Measurements from ENCODE around the gene FBXO8. TPM values are rescaled to one million over a fixed set of nuclear protein-coding genes. Genes with fewer than 3 reads are reported as not detected.

Gene FBXO8
- total RNA-seq, 1 donor from 2014 or later, result 32.1 TPM

GRCh38 chr4:174199735-174200134 is 83.7 kb downstream of the FBXO8 start:
- no peak for DNase-seq (ENCODE audit: low read depth)
- TF ChIP-seq CTCF (IDR thresholded peaks at IDR 0.05; ENCODE audit: insufficient read depth, low read length, severe bottlenecking), result no peak
- no peaks in the 10 kb centered on the region for H3K36me3 ChIP-seq (ENCODE audit: control insufficient read depth, insufficient read depth, low read length)
- no peak for FAIRE-seq
- no peak overlapping the region for H3K4me3 ChIP-seq (ENCODE audit: low read depth, low read length)
- no peaks in the 10 kb centered on the region for H3K27me3 ChIP-seq (ENCODE audit: control insufficient read depth, insufficient read depth, low read length)

DNA sequence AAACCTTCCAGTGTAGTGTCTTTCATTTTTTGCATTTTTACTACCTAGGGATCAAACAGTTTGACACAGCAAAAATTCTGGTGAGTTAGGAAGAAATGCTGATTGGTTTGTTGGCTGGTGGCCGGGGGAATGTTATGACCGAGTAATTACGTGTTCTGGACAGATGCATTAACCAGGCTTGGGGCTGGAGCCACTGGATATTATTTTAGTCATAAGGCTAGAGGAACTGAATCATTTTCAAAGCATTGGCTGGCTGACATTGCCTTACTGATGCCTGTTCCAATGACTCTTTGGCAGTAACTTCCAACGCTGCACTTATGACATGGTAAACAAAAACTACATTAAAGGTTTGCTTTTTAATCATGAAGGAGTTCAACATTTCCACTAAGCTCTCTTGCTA is 84.6 kb downstream of the FBXO8 start:
- Histone ChIP-seq H3K27me3 (ENCODE audit: control insufficient read depth, insufficient read depth, low read length) (no peaks in the 10 kb centered on the region), H3K4me3 (ENCODE audit: low read depth, low read length) (no peak overlapping the region), H3K36me3 (ENCODE audit: control insufficient read depth, insufficient read depth, low read length) (no peaks in the 10 kb centered on the region)
- no peak for FAIRE-seq
- no peak for TF ChIP-seq CTCF (IDR thresholded peaks at IDR 0.05; ENCODE audit: insufficient read depth, low read length, severe bottlenecking)
- peak; percentile 53 for DNase-seq (ENCODE audit: low read depth)

GRCh38 chr4:174198396-174198795 is 85.1 kb downstream of the FBXO8 start:
- no peaks in the 10 kb centered on the region for H3K27me3 ChIP-seq (ENCODE audit: control insufficient read depth, insufficient read depth, low read length)
- DNase-seq (ENCODE audit: low read depth) (no peak), FAIRE-seq (no peak)
- no peaks in the 10 kb centered on the region for H3K36me3 ChIP-seq (ENCODE audit: control insufficient read depth, insufficient read depth, low read length)
- H3K4me3 ChIP-seq (ENCODE audit: low read depth, low read length), result no peak overlapping the region
- no peak for TF ChIP-seq CTCF (IDR thresholded peaks at IDR 0.05; ENCODE audit: insufficient read depth, low read length, severe bottlenecking)

DNA sequence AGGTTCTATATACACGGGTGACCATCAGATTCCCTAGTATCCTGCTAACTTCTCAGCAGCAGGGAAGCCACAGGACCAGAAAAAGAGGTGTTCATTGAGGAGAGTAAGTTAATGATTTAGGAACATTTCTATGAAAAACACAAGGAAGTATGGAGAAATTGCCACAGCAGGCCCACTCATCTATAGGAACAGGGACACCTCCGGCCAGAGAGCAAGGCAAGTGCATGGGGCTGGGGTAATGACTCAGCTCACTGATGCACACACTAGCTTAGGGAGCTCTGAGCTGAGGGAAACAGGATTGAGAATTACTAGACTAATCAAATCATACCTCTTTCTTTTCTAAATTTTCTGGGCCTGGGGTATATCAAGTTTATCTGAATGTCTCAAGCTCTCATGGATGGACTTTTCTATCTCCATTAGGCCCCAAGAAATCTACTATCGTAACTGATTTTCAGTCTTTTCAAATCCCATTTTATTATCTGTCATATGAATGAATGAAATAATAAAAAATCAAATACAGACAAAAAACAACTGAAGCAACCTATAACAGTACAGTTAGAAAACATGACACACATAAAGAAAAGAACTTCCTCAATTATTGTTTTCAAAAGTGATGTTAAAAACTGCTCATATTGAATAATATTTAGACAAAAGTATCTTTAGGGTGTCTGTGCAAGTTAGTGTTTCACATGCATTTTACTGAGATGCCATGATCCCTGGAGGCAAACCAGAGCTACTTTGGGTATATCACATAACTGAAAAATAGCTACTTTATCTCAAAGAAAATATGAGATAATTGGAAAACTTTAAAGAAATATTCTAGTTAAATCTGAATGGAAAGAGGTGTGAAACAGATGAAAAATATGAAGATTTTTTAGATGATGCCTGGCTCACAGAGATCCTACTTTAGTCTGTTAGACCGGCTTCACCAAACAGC is 89.8 kb downstream of the FBXO8 start:
- no peaks in the 10 kb centered on the region for H3K36me3 ChIP-seq (ENCODE audit: control insufficient read depth, insufficient read depth, low read length)
- H3K4me3 ChIP-seq (ENCODE audit: low read depth, low read length), result no peak overlapping the region
- TF ChIP-seq CTCF (IDR thresholded peaks at IDR 0.05; ENCODE audit: insufficient read depth, low read length, severe bottlenecking), result no peak
- no peaks in the 10 kb centered on the region for H3K27me3 ChIP-seq (ENCODE audit: control insufficient read depth, insufficient read depth, low read length)
- FAIRE-seq (no peak), DNase-seq (ENCODE audit: low read depth) (no peak)

- TF ChIP-seq CTCF (IDR thresholded peaks at IDR 0.05; ENCODE audit: insufficient read depth, low read length, severe bottlenecking), result no peak
- H3K4me3 ChIP-seq (ENCODE audit: low read depth, low read length), result no peak overlapping the region
- DNase-seq (ENCODE audit: low read depth) (no peak), FAIRE-seq (no peak)
- H3K27me3 ChIP-seq (ENCODE audit: control insufficient read depth, insufficient read depth, low read length), result no peaks in the 10 kb centered on the region
- H3K36me3 ChIP-seq (ENCODE audit: control insufficient read depth, insufficient read depth, low read length), result no peaks in the 10 kb centered on the region
Measured at GRCh38 chr4:174192943-174193342, 90.5 kb downstream of the FBXO8 start.

Data from bronchial epithelial cell (primary cell).